SIG-M5 treated with dmso at 0.1 percent for 504 hours (cell line): ENCODE measurements around the gene IL18.
"Not testable (repeated sequence)": the region's sequence is repeated elsewhere in the genome, so short reads cannot be mapped to it uniquely, and the experiment has no call there.

ENCODE experiments used
- DNase-seq: peaks from one replicate; lab custom pipeline; 2025; ENCODE audit not compliant: unreplicated experiment; lab: John Stamatoyannopoulos, UW

Gene IL18

DNA sequence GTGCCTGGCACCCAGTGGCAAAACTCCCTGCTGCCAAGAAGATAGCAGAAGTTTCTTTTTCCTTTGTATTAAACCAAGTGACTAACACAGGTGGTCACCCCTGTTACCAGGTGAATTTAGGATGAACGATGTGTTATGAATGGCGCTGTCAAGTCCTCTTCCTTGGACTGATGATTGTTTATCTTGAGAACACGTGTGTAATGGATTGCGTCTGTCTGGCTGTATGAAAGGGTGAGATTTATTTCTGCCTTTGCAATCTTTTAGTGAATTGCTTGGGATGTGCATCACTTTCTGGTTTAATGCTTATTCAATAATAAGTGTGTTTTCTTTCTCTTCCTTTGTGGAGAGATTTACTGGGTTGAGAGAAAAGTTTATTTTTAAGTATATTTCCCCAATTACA is 40.8 kb downstream of the IL18 start:
- DNase-seq: no peak

DNA sequence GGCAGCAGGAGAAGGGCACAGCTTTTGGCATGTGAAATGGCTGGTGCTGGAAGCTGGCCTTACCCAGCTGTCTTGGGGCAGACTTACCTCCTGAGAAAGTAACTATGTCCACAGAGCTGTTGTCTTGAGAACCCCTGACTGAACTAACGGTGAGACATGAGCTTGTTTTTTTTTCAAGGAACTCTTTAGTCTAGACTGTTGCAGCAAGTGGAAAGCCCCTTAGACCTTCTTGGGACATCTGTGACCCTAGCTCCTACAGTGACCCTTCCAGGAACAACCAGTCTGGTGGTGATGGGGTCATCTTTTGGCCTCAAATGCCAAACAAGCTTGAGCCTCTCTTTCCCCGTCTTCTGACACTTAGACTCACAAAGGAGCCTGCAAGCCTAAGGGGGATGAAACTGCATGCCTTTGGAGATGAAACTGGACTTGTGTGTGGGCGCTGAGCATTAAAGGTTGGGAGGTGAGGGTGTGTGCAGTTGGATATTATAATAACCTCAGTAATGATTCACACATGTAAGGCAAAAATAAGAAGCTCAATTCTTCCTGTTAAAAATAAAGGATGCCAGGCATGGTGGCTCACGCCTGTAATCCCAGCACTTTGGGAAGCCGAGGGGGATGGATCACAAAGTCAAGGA is 41.8 kb downstream of the IL18 start:
- DNase-seq: no peak

DNA sequence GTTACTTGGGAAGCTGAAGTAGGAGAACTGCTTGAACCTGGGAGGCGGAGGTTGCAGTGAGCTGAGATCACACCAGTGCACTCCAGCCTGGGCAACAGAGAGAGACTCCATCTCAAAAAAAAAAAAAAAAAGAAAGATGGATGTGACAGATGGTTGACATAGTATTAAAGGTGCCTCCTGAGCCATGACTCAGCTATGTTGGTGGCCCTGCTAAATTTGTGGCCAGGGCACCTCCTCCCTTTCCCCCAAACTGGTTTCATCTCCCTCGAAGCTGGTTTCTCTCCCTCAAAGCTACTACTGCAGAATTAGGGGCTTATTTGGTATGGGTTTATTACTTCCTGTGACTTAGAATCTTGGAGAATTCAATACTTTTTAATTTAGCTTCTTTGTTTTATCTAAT is 45.7 kb downstream of the IL18 start:
- DNase-seq: no peak

DNA sequence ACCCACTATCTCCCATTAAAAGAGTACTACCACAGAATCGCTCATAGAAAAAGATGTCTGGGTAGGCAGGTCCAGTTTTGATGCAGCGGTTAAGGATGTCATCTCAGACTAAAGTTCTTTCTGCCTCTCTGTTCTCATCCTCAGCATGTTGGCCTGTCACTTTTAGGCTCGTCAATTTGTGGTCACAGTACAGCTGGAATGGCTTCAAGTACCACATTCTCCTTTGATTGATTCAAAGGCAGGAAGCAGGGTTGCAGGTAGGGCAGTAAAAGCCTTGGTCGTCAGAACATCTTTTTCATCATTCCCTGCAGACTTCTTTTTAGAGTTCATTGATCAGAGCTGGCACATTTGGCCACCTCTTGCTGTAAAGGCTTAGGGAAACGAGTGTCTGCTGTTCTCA is 48.5 kb downstream of the IL18 start:
- DNase-seq: no peak

DNA sequence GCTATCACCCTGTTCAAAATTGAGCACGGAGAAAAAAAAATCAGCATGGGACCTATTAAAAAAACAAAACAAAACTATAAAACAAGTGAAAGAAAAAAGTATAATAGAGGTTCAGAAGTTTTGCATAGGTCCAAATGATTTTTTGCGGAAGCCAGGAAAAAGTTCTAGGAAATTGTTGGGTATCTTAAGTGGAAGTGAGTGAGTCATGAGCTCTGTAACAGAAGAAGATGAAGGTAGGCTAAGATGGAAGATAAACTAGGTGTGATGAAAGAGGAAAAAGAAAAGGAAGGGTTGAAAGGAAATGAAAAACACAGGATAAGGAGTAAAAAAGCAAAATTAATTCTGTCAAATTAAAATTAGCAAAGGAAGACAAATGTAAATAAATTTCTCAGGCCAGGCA is 49.4 kb downstream of the IL18 start:
- no peak for DNase-seq

DNA sequence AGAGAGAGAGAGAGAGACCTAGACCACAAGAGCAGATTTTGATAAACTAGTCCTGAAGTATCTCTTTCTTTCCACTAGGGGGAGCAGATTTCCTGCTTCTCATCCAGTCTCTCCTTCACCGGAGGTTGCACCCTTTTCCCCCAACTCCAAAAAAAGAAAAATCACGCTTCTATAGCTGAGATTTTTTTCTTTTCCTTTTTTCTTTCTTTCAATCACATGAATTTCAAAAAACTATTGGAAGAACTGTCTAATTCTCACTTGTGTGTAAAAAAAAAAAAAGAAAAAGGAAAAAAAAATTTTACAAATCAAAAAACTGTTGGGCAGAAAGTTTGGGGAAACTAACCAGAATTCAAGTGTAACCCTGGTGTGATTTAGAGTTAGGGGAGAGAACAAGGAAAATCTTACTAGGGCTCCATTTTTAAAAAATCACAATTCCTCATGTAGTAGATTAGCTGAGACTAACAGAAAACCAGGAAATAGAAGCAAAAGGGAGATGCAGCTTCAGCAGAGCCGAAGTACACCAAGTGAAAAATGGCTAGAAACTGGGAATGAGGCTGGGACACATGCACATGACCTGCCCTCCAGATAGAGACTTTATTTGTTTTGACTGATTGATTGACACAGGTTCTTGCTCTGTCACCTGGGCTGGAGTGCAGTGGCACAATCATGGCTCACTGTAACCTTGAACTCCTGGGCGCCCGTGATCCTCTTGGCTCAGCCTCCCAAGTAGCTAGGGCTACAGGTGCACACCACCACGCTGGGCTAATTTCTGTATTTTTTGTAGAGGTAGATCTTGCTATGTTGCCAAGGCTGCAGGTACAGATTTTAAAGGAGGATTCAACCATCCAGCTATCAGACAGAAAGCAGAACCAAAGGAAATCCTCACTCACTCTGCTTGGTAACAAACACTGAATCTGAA is 50.1 kb downstream of the IL18 start:
- peak; percentile 71 for DNase-seq

DNA sequence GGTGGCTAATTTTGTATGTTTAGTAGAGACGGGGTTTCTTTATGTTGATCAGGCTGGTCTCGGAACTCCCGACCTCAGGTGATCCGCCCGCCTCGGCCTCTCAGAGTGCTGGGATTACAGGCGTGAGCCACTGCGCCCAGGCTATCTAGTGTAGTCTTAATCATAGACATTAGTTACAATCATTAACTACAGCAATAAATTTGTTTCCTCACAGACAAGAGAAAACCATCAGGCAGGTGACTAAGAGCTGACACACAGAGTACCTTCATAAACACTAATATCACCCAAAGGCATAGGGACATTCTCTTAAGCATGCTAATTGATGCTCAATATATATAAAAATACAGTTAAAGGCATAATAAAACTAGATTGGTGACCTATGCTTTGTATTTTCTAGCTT is 57.8 kb downstream of the IL18 start:
- DNase-seq: no peak

DNA sequence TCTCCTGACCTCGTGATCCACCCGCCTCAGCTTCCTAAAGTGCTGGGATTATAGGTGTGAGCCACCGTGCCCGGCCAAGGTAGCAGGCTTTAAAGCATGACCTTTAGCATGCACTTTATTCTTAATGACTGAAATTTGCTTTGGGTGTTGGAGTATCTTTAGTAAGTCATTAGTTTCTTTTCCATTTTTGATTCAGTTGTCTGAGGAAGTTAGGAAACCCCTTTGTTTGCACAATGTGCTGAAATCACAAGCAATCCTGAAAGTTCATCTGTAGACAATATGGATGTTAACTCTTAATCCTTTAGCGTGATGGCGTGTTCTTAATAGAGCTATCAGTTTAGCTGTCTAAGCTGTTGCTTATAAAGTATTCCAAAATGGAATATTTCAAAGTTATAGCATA is 60.4 kb downstream of the IL18 start:
- peak; percentile 67 for DNase-seq

DNA sequence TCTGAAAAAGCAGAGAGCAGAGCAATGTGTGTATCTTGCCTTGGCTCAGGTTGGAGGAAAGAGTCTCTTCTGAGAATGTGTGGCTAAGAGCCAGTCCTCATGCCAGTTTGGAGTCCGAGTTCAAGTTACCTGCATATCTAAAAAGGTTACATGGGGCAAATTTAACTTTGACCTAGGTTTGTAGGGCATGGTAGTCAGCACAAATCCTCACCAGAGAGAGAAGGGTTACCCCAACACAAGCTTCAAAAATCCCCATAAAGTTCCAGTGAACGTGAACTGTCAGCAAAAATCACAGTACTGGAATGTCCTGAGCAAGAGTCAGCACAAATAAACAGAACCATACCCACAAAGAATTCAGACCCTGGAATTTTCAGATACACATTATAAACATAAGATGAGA is 63.4 kb downstream of the IL18 start:
- no peak for DNase-seq

DNA sequence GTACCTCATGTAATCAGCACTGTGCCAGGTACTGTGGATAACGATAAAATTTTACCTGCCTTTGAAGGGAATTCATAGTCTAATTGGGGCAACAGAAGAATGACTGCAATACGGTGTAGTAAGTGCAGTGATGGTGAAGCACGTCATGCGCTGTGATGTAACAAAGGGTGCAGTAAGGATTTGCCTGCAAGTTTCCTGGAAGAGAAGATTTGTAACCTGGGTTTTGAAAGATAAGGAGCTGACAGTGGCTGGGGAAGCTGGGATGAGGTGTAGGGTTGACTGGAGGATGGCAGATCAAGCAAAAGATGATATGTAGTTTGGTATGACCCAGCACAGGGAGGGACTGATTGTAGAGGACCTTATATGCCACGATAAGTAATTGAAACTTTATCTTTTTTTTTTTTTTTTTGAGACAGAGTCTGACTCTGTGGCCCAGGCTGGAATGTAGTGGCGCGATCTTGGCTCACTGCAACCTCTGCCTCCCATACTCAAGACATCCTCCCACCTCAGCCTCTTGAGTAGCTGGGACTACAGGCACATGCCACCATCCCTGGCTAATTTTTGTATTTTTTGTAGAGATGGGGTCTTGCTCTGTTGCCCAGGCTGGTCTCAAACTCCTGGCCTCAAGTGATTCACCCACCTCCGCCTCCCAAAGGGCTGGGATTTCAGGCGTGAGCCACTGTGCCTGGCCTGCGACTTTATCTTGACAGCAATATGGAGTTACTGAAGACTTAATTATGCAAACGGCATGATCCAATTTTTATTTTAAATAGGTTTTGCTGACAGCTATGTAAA is 66.0 kb downstream of the IL18 start:
- no peak for DNase-seq

DNA sequence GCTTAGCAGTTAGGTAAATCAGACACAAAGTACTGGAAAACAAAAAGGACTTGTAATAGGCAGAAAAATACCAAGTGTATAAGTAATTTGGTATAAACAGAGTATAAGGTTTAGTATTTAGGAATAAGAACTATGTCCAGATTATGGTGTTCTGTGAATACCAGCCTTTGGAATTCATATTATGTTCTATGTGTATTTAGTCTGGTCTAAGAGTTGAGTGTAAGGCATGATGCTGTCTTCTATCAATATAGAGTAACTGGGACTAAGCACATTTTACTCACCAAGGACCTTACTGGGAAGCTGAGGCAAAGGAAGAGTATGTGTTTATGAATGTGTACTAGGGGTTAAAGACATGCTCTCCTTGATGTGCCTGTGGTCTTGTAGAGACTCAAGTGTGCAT is 67.7 kb downstream of the IL18 start:
- DNase-seq: no peak

DNA sequence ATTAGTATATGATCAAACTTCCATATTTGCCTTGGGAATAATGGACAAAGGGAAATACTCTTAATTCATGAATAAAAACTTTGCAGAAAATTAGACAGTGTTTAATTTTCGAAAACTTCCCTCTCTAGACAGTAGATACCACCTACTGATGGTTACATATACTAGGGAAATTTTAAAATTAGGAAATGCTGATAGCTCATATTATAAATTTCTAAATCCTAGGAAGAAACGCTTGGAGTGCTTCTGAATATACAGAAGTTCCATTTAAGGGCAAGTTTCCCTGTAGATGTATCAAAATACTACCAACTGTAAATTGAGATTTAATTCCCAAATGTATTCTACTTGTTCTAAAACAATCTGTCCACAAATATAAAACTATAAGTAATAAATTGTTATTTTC is 68.6 kb downstream of the IL18 start:
- not testable (repeated sequence) for DNase-seq
